ENCODE data around the gene SULT1A1. TPM values are rescaled to one million over a fixed set of nuclear protein-coding genes. Genes with fewer than 3 reads are reported as not detected.

SULT1A1 gene
- total RNA-seq, 1 experiment from 2014 or later, result 82.0 TPM

GRCh38 chr16:28607116-28607623, 2.7 kb downstream of the SULT1A1 start:
- Histone ChIP-seq H3F3A (ENCODE audit: insufficient read depth, low read depth) (peaks cover 19% of the 10 kb centered on the region), H3K4me2 (no peak overlapping the region), H3K79me2 (ENCODE audit: low read depth) (peaks cover 26% of the 10 kb centered on the region), H3K27me3 (ENCODE audit: insufficient read depth, low read depth) (no peaks in the 10 kb centered on the region), H4K20me1 (ENCODE audit: insufficient read depth) (no peaks in the 10 kb centered on the region), H2AFZ (no peak overlapping the region), H3K9me3 (ENCODE audit: insufficient read depth, low read depth) (no peaks in the 10 kb centered on the region), H3K36me3 (ENCODE audit: low read depth) (no peaks in the 10 kb centered on the region; the same call in 1 of the 2 replicates), H3K27ac (no peak overlapping the region), H3K4me1 (replicated peaks; ENCODE audit: insufficient read depth) (peaks cover 25% of the 10 kb centered on the region), H3K9me2 (ENCODE audit: insufficient read depth) (no peaks in the 10 kb centered on the region), H3K4me3 (no peak overlapping the region)
- no peak for DNase-seq
- CTCF ChIA-PET, result interaction anchor here (0.7 kb wide), 1 partner anchor 325 kb away, joined by 11 read pairs; no protein-coding TSS in a partner anchor
- POLR2A ChIA-PET (ENCODE audit: unreplicated experiment), result no interaction called here
- intact Hi-C loops (cut with micrococcal nuclease; ENCODE audit: unreplicated experiment), result no loop called here
- BruUV-seq (replicated peaks), result no TSS peak
- TF ChIP-seq EZH2 (IDR thresholded peaks at IDR 0.05; ENCODE audit: low read depth), result no peak
- TF ChIP-seq CTCF (conservative IDR thresholded peaks at IDR 0.05), result no peak

- H2AFZ ChIP-seq, result no peak overlapping the region
- ChIA-PET POLR2A (ENCODE audit: unreplicated experiment) (no interaction called here), CTCF (no interaction called here)
- no peak for TF ChIP-seq EZH2 (IDR thresholded peaks at IDR 0.05; ENCODE audit: low read depth)
- no peak for TF ChIP-seq CTCF (conservative IDR thresholded peaks at IDR 0.05)
- peaks cover 19% of the 10 kb centered on the region for H3F3A ChIP-seq (ENCODE audit: insufficient read depth, low read depth)
- H3K27me3 ChIP-seq (ENCODE audit: insufficient read depth, low read depth), result no peaks in the 10 kb centered on the region
- no peak overlapping the region for H3K4me3 ChIP-seq
- no peaks in the 10 kb centered on the region for H4K20me1 ChIP-seq (ENCODE audit: insufficient read depth)
- peaks cover 26% of the 10 kb centered on the region for H3K79me2 ChIP-seq (ENCODE audit: low read depth)
- no peaks in the 10 kb centered on the region for H3K9me3 ChIP-seq (ENCODE audit: insufficient read depth, low read depth)
- intact Hi-C loops (cut with micrococcal nuclease; ENCODE audit: unreplicated experiment), result no loop called here
- BruUV-seq (replicated peaks), result no TSS peak
- no peaks in the 10 kb centered on the region for H3K9me2 ChIP-seq (ENCODE audit: insufficient read depth)
- no peak overlapping the region for H3K4me2 ChIP-seq
- no peak overlapping the region for H3K27ac ChIP-seq
- DNase-seq, result no peak
- peaks cover 25% of the 10 kb centered on the region for H3K4me1 ChIP-seq (replicated peaks; ENCODE audit: insufficient read depth)
- H3K36me3 ChIP-seq (ENCODE audit: low read depth), result no peaks in the 10 kb centered on the region; the same call in 1 of the 2 replicates
Measured at GRCh38 chr16:28606291-28607115, 3.3 kb downstream of the SULT1A1 start.

GRCh38 chr16:28604186-28604565, 5.7 kb downstream of the SULT1A1 start:
- H3K4me3 ChIP-seq, result no peak overlapping the region
- peaks cover 14% of the 10 kb centered on the region for H3F3A ChIP-seq (ENCODE audit: insufficient read depth, low read depth)
- H3K9me2 ChIP-seq (ENCODE audit: insufficient read depth), result no peaks in the 10 kb centered on the region
- CTCF ChIA-PET, result no interaction called here
- H3K27ac ChIP-seq, result no peak overlapping the region
- no peak for DNase-seq
- no peaks in the 10 kb centered on the region for H3K27me3 ChIP-seq (ENCODE audit: insufficient read depth, low read depth)
- H3K4me1 ChIP-seq (replicated peaks; ENCODE audit: insufficient read depth), result peaks cover 2% of the 10 kb centered on the region
- no TSS peak for BruUV-seq (replicated peaks)
- no peaks in the 10 kb centered on the region for H3K9me3 ChIP-seq (ENCODE audit: insufficient read depth, low read depth)
- TF ChIP-seq EZH2 (IDR thresholded peaks at IDR 0.05; ENCODE audit: low read depth), result no peak
- no peak for TF ChIP-seq CTCF (conservative IDR thresholded peaks at IDR 0.05)
- peaks cover 8% of the 10 kb centered on the region; the same call in 1 of the 2 replicates for H3K79me2 ChIP-seq (ENCODE audit: low read depth)
- POLR2A ChIA-PET (ENCODE audit: unreplicated experiment), result no interaction called here
- no peaks in the 10 kb centered on the region for H3K36me3 ChIP-seq (ENCODE audit: low read depth)
- H4K20me1 ChIP-seq (ENCODE audit: insufficient read depth), result no peaks in the 10 kb centered on the region
- intact Hi-C loops (cut with micrococcal nuclease; ENCODE audit: unreplicated experiment), result no loop called here
- H2AFZ ChIP-seq, result no peak overlapping the region
- H3K4me2 ChIP-seq, result no peak overlapping the region

All from PC-9 (cell line).